HG03135 (cell line): Measurements from ENCODE around the gene PEX14.

Experiments
- ATAC-seq: cut with Tn5 transposase; IDR thresholded peaks from one replicate; pipeline ENCODE4 v1.9.1; 2021; ENCODE audit warnings: mild to moderate bottlenecking, moderate library complexity; ENCODE audit not compliant: unreplicated experiment

PEX14 gene

DNA sequence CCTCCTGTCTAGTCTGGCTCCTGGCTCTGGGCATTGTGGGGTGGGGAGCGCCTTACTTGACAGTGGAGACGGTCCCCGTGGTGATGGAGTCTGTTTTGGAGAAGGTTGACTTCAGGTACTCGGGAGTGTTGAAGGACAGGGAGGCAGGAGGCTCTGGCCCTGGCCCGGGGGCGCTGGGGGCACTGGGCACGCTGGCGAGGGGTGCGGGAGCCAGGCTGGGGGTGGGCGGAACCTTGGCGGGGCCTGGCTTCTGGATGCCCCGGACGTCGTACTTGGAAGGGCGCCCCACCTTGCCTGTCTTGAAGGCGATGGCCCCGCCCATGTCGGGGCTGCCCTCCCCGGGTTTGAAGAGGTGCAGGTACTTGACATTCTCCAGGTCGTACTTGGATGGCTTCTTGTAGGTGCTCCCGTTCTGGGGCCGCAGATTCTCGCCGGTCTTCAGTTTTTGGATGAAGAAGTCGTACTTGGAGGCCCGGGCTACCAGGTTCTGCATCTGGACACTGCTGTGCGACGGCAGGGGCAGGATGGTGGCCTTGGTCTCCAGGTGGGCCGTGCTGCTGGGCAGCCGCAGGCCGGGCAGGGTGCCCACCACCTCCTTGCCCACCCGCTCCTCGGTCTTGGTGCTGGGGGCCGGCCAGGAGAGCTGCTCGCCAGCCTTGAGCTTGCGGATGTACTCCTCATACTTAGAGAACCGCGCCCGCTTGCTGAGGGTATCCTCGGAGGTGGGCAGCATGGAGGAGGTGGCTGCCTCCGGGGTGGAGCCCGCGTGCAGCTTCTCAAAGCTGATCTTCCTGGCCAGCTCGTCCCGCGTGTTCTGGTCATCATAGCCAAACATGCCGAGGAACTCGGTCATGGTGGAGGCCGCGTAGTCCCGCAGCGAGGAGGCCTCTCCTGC is 185.1 kb downstream of the PEX14 start:
- no peak for ATAC-seq

- ATAC-seq: no peak
Observed at GRCh38 chr1:10661453-10661852, 186.7 kb downstream of the PEX14 start.

- no peak for ATAC-seq
Observed at GRCh38 chr1:10662090-10662688, 187.4 kb downstream of the PEX14 start.

- ATAC-seq: no peak
Observed at GRCh38 chr1:10662824-10663677, 188.3 kb downstream of the PEX14 start.

- no peak for ATAC-seq
Observed at GRCh38 chr1:10663678-10664035, 188.9 kb downstream of the PEX14 start.

GRCh38 chr1:10664251-10664650 is 189.5 kb downstream of the PEX14 start:
- no peak for ATAC-seq

DNA sequence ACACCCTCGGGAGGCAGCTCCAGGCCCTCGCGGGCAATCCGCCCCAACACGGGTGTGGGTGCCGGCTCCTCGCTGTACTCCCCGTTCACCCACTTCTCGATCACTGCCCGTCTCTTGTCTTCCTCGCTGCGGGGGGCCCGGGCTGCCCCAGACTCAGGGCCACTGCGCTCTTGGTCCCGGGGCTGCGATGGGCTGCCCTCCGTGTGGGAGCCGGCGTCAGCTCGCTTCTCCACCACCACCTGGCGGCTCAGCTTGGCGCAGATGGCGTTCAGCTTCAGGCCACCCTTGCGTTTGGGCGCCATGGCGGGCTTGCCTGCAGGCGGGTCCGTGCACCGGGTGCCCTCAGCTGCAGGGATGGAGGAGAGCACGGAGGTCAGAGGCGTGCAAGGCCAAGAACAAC is 190.5 kb downstream of the PEX14 start:
- ATAC-seq: no peak

- ATAC-seq: no peak
Observed at GRCh38 chr1:10665930-10666850, 191.4 kb downstream of the PEX14 start.

GRCh38 chr1:10667861-10668761 is 193.4 kb downstream of the PEX14 start:
- ATAC-seq: no peak

- ATAC-seq: no peak
Observed at GRCh38 chr1:10669570-10669969, 194.8 kb downstream of the PEX14 start.

- ATAC-seq: no peak
Observed at GRCh38 chr1:10670190-10670589, 195.4 kb downstream of the PEX14 start.

GRCh38 chr1:10671090-10671489 is 196.3 kb downstream of the PEX14 start:
- no peak for ATAC-seq

- ATAC-seq: no peak
Observed at GRCh38 chr1:10671622-10672342, 197.0 kb downstream of the PEX14 start.

DNA sequence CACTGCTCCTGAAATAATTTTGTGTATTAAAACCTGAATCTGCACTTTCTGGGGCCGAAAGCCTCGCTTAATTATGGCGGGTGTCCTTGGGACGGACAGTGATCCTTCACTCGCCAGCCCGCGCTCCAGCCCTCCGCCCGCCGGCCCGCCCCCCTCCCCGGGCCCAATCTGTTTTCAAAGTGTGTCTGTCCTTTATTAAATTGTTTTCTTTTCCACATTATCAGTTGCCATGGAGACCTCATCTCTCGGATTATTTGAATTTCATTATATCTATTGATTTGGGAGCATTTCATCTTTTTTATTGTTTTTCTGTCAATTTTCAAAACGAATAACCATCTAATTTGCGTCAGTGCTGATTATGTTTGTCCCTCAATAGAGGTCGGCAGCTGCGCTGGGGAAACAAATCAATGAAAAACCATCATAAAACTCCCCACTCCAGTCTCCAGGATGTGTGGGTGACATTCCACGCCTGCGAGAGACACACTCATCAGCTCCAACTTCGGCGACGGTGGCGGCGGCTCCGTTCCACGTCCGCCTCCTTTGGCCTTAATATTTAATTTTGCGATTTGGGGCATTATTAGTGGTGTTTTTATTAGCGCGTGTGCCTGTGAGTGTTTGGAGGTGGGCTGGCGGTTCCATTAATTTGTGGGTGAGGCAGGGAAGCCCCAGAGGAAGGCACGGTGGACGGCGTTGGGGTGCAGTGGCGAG is 197.7 kb downstream of the PEX14 start:
- ATAC-seq: no peak

DNA sequence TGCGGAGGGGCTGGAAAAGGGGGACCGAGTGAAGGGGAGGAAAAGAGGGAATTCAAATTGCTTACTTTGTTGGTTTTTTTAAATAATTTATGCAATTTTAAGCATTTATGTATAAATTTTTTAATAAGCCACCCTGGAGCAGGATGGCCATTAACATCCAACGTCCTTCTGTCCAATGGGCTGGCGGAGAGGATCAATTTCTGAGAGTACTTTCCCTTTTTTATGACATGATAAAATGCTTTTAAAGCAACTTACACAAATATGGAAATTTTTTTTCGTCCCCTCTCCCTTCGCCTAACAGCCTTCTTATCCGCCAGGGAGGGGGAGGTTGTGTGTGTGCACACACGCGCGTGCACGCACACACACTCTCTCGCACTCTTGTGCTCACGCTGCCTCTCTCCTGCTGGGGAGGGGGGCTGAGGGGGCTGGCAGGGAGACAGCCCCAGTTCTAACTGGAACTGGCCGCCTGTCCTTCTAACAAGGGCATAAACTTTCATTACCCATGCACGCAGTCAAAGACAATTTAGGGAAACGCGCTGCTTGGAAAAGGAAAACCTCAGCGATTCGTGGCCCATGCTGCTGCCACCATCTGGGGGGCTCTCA is 198.5 kb downstream of the PEX14 start:
- no peak for ATAC-seq

- no peak for ATAC-seq
Observed at GRCh38 chr1:10674222-10674621, 199.5 kb downstream of the PEX14 start.

GRCh38 chr1:10674700-10675609 is 200.2 kb downstream of the PEX14 start:
- ATAC-seq: no peak
